GM12873 (cell line): ENCODE results near the gene TRPM3.

Experiments used
- TF ChIP-seq, protein P1 (sequence below): IDR thresholded peaks from 2 replicates; pipeline ENCODE4 v1.5.1; 2012; ENCODE audit warnings: low read depth, mild to moderate bottlenecking, moderate library complexity, low read length, control low read depth; ENCODE audit not compliant: insufficient read depth; ENCODE audit errors: missing control alignments

Gene TRPM3

DNA sequence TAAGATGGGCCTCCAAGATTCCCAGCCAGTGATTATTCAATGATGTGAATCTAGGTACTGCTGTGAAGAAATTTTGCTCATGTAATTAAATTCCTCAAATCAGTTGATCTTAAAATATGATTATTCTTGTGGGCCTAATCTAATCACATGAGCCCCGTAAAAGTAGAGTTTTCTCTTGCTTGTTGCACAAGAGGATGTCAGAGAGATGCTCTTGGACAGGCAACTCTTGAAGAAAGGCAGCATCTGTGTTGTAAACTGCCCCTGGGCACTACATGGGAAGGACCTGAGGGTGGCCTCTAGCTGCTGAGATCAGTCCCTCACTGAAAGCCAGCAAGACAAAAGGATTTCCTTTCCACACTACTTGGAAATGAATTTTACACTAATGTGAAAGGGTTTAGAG is 132.9 kb downstream of the TRPM3 start:
- TF ChIP-seq, protein P1, sequence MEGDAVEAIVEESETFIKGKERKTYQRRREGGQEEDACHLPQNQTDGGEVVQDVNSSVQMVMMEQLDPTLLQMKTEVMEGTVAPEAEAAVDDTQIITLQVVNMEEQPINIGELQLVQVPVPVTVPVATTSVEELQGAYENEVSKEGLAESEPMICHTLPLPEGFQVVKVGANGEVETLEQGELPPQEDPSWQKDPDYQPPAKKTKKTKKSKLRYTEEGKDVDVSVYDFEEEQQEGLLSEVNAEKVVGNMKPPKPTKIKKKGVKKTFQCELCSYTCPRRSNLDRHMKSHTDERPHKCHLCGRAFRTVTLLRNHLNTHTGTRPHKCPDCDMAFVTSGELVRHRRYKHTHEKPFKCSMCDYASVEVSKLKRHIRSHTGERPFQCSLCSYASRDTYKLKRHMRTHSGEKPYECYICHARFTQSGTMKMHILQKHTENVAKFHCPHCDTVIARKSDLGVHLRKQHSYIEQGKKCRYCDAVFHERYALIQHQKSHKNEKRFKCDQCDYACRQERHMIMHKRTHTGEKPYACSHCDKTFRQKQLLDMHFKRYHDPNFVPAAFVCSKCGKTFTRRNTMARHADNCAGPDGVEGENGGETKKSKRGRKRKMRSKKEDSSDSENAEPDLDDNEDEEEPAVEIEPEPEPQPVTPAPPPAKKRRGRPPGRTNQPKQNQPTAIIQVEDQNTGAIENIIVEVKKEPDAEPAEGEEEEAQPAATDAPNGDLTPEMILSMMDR = no peak

DNA sequence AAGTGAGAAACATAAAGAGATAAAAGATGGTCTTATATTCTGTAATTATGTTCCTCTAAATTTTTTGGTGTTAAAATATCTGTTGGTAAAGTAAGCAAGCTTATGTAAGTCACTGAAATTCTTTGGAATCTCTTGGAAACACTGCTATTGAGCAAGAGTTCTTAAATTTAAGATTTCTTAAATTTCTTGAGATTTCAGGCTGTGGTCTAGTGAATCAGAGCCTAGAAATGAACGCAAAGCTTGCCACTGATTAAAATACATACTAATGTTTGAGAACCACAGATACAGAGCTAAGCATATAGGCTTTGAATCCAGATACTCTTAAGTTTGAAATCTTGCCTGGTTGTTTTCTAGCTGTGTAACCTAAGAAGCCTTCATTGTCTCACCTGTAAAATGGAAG is 133.4 kb downstream of the TRPM3 start:
- TF ChIP-seq, protein P1 = no peak

DNA sequence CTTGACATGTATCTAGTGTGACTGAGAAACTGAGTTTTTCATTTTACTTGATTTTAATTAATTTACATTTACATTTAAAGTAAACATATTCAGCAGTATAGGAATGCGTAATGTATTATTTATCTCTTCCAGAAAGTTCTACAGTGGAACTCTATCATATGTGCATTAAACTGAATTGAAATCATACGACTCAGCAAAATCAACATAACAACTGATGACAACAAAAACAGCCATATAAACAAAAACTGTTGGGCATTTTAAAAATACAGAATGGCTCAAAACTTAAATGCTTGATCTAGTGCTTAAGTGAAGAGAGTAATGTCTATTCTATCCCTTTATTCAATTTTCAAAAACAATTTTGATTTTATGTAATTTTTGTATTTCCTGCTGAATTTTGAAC is 134.4 kb downstream of the TRPM3 start:
- TF ChIP-seq, protein P1 = no peak

DNA sequence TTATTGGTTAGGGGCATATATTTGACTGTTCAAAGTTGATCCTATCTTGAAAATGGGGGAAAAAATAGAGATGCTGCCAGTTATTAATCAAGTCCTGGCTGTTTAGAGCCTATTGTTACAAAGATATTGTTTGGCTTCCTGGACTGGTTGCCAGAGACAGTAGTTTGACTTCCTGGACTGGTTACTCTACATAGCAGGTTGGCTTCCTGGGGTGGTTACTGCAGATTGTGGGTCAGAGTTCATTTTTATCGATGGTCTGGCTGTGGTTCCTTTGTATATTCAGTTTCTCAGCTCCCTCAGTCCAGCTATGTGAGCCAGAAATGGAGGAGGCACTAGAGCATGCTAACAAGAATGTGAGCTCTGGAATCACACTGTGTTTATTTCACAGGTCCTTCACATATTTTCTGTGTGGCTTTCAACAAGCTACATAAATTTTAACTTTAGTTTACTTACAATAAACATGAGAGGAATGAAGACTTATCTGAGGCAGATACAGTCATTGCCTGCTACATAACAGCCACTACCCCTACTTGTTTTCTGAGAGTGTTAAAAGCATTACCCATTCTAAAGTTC is 137.6 kb downstream of the TRPM3 start:
- TF ChIP-seq, protein P1 = no peak

DNA sequence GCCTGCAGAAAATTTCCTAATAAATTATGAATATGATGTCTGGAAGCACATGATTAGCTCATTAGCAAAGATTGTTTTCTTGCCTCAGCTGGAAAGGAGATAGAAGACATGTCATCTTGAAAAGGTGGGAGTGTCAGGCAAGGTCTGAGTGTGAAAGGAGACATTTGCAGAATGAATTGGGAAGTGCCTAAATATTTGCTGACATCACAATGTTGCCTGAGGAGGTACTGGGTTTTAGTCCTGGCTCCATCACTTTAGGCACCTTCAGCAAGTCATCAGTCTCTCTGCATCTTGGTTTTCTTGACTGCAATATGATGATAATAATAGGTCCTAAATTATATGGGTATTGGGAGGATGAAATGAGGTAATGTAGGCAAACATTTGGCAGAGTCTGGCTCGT is 140.1 kb downstream of the TRPM3 start:
- TF ChIP-seq, protein P1 = no peak

DNA sequence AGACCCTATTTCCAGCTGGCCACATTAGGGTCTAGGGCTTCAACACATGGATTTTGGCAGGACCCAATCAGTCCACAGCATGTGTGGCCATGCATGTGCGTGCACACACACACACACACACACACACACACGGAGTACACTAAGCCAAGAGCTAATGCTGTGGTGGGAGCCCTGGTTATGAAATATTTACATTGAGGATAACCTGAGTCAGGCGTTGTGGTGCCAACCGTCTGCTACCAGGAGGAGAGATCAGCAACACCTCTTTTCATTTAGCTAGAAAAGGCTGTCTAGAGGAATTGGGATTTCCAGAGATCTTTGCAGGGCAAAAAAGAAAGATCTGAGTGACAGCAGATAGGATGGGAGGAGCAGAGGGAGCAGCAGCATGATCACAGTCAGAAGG is 141.5 kb downstream of the TRPM3 start:
- TF ChIP-seq, protein P1 = no peak

DNA sequence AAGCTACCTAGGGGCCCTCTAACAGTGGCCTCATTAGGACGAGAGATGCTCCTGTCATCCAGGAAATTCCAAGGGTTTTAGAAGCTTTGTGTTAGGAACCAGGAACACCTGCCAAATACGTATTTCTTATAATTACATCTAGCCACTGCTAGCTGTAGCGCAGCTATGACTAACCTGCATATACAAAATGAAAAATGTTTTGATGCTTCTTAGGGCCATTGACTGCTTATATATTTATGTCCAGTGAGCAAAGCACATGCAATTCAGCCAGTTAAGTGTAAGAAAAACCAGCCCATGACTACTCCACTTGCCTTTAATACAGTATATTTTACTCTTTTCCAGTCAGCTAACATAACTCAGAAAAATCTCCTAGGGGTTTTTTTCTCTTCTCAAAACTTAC is 143.3 kb downstream of the TRPM3 start:
- TF ChIP-seq, protein P1 = no peak
